ENCODE measurements around the gene COPRS.
"Not testable (repeated sequence)": the region's sequence is repeated elsewhere in the genome, so short reads cannot be mapped to it uniquely, and the experiment has no call there.

COPRS gene

GRCh38 chr17:31845291-31845690, 13.8 kb downstream of the COPRS start:
- DNase-seq (ENCODE audit: low read depth in 2 of 2) = no peak

- DNase-seq (ENCODE audit: low read depth in 2 of 2) = no peak
Measured at GRCh38 chr17:31843070-31843745, 15.8 kb downstream of the COPRS start.

GRCh38 chr17:31842195-31843069, 16.6 kb downstream of the COPRS start:
- peak; percentile 49 to 59 for DNase-seq (ENCODE audit: low read depth in 2 of 2)

- DNase-seq (ENCODE audit: low read depth in 2 of 2) = no peak
Measured at GRCh38 chr17:31841850-31842194, 17.2 kb downstream of the COPRS start.

- DNase-seq (ENCODE audit: low read depth in 2 of 2) = peak in 1 of 2 experiments; percentile 41
Measured at GRCh38 chr17:31838636-31839225, 20.3 kb downstream of the COPRS start.

GRCh38 chr17:31835984-31836383, 23.1 kb downstream of the COPRS start:
- peak; percentile 68 to 72 for DNase-seq (ENCODE audit: low read depth in 2 of 2)

GRCh38 chr17:31834448-31834847, 24.6 kb downstream of the COPRS start:
- no peak for DNase-seq (ENCODE audit: low read depth in 2 of 2)

GRCh38 chr17:31832746-31833145, 26.3 kb downstream of the COPRS start:
- DNase-seq (ENCODE audit: low read depth in 2 of 2) = no peak

GRCh38 chr17:31830971-31831858, 27.8 kb downstream of the COPRS start:
- DNase-seq (ENCODE audit: low read depth in 2 of 2) = no peak

GRCh38 chr17:31829649-31830048, 29.4 kb downstream of the COPRS start:
- DNase-seq (ENCODE audit: low read depth in 2 of 2) = no peak

- DNase-seq (ENCODE audit: low read depth in 2 of 2) = not testable (repeated sequence)
Measured at GRCh38 chr17:31828955-31829354, 30.1 kb downstream of the COPRS start.

GRCh38 chr17:31825961-31826691, 32.9 kb downstream of the COPRS start:
- DNase-seq (ENCODE audit: low read depth in 2 of 2) = no peak

GRCh38 chr17:31824766-31825360, 34.2 kb downstream of the COPRS start:
- DNase-seq (ENCODE audit: low read depth in 2 of 2) = peak; percentile 89 to 91

- DNase-seq (ENCODE audit: low read depth in 2 of 2) = no peak
Measured at GRCh38 chr17:31823014-31823413, 36.0 kb downstream of the COPRS start.

GRCh38 chr17:31820691-31821435, 38.2 kb downstream of the COPRS start:
- DNase-seq (ENCODE audit: low read depth in 2 of 2) = no peak

- no peak for DNase-seq (ENCODE audit: low read depth in 2 of 2)
Measured at GRCh38 chr17:31819578-31819977, 39.5 kb downstream of the COPRS start.

GRCh38 chr17:31818863-31819262, 40.2 kb downstream of the COPRS start:
- not testable (repeated sequence) for DNase-seq (ENCODE audit: low read depth in 2 of 2)

- DNase-seq (ENCODE audit: low read depth in 2 of 2) = no peak
Measured at GRCh38 chr17:31815212-31815730, 43.8 kb downstream of the COPRS start.

GRCh38 chr17:31811101-31811500, 47.9 kb downstream of the COPRS start:
- DNase-seq (ENCODE audit: low read depth in 2 of 2) = no peak

- not testable (repeated sequence) for DNase-seq (ENCODE audit: low read depth in 2 of 2)
Measured at GRCh38 chr17:31809876-31810275, 49.2 kb downstream of the COPRS start.

Data from fibroblast of skin of left quadriceps (primary cell).